Medulla oblongata (tissue), 1 donor: Measurements from ENCODE around the gene NOM1.

Source experiments
- DNase-seq: peaks from one replicate; pipeline ENCODE4 v3.0.0-alpha.2; 2015; ENCODE audit errors: extremely low spot score

NOM1 gene

DNA sequence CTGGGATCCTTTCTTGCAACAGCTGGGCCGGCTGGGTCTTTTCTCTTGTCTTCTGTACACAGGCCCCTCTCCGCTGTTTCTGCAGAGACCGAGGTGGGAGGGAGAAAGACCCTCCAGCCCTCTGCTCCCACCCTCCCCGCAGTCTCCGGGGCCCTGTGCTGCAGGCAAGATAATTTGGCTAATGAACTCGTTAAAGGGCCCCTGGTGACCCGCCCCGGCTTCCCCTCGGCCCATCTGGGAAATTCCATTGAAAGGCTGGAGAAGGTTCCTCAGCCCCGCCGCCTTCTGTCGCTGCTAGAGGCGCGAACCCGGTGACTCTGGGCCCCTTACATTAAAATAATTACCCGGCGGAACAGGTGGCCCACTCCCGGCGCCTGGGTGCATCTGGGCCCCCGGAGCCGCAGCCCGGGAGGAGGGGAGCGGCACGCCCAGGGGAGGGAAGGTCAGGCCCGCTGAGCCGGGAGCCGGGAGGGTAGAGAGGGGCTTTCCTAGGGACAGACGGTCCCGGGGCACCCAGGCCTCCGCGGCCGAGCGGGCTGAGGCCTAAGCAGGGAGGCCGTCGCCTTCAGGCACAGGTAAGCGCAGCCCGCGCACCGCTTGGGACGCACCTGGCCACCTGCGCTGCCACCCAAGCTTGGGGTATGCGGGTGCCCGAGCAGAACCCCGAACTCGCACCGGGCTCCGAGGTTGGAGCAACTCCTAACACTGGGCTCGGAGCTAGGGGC is 68.3 kb downstream of the NOM1 start:
- DNase-seq = no peak

DNA sequence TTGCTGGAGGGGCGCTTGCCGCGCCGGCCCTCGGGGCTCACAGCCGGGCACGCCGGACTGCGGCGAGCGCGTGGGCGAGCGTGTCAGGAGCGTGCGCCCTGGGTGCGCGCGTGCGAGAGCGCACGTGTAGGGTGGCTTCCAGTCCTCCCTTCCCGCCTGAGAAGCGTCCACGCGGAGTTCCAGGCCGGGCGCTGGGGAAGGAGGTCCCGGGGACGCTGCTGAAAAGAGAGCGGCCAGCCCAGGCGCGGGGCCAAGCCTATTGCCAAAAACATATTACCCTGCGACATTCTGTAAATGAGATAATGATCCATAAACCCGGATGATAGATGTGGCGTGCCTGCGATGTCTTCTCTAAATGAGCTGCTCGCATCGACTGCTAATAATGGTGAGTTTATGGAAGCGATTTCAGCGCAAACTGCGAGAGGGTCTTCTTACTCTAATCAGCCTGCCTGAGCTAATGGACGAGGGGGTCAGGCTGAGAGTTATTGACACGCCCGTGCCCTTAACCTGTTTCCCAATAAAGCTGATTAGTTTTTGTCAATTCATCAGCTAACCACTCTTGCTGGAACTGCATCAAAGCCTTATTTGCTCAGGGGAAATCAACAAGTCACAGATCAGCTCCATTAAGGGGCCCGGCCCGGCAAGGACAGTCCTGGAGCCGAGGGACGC is 69.0 kb downstream of the NOM1 start:
- no peak for DNase-seq

DNA sequence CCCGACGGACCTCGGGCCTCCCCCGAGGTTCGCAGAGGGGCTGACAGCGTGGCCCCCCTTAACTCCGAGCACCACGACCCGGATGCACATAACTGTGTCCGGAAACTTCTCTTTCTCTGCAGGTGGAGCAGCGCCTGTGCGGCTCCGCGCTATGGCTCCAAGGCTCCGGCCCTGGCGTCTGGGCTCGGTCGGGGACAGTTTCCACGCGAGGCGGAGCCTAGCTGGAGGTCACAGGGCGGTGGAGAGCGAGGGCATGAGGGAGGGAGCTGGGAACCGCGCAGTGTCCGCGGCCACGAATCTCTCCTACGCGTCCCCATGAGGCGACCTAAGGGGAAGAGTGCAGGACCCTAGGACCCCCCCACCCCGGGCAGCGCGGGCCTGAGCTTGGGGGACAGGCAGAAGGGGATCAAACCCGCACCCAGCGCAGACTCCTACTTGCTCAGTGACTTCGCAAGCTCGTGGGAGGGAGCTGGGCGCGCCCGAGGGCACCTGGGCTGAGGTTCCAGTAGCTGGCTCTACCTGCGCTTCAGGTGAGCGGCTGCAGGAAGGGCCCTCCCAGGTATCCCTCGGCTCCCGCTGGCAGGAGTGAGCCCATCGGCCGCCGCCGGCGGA is 69.6 kb downstream of the NOM1 start:
- no peak for DNase-seq

DNA sequence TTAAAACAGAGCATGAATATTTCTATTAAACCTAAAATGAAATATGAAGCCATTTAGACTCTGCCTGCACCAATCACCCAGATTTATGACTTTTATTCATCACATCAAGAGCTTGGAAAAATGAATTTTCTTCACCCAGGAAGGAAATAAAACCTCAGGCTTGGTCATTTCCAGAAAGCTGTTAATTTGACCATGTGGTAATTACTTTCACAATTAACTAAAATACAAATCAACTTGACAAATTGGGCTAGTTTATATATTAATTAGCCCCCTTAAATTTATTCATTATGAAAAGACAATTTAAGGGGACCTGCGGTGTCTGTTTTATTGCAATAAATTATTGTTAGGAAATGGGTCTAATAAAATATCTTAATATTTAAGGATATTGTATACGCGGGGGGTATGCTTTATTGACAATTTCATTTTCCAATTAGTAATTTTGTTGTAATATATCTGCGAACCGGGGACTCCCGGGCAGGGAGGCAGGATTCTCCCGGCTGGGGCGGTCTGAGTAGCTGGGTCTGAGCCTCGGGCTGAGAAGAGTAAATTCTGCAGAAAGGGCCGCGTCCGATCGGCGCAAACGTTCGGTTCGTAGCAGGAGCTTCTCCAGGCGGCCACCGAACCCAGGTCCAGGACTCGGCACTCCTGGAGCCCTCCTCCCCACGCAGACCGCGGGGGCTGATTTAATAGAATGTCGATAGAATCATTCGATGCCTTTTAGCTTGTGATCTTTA is 70.4 kb downstream of the NOM1 start:
- DNase-seq = no peak

DNA sequence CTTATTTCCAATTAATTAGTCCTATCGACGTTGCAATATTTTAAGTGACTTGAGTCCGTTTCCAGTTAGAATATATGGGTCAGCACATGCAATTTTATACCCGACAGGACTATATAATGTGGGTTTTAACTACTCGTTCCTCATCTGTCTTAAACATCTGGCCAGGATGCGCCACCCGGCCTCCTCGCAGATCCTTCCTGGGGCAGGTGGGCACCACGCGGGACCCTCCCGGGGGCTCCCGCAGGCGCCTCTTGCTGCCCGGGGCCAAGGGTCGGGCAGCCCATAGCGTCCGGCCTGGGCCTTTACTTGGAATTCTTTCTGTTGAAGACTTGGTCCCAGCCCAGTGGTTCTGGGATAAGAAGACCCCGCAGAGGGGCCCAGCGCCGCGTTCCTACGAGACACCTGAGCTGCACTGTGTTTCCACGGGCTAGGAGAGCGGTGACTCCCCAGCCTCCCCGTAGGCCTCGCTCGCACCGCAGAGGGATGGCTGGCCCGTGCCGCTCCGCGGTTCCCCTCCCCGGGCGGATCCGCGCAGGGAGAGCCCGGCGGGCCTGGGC is 71.1 kb downstream of the NOM1 start:
- DNase-seq = no peak

DNA sequence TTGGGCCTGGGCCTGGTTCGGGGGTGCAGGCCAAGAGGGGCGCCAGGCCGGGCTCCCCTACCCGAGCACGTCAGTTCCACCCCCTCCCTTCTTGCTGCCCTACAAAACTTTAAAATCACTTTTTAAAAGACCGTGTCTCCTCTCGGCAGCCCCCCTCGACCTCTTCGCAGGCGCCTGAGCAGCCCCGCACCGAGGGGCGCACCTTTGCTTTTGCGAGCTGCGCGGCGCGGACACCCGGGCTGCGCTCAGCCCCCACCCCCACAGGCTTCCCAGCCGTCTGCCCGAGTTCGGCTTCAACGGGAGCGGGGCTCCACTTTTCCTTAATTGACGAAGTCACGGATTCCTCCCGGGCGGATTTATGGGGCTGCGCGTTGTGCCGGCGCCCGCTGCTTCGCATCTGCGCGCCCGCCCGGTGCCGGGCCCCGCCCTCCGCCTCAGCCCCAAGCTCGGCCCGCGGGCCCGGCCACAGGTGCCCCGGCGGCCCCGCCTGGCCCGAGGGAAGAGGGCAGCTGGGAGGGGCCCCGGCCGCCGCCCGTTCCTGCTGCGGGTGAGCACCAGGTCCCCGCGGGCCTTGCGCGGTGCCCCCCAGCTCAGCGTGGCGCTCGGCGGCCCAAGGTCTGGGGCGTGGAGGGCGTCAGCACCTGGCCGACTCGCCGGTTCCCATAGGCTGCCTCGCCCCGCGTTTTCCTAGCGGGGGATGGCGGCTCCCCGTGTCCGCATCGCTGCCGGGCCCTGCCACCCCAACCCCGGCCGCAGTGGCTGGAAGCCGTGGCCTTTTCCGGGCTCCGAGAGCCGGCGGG is 71.8 kb downstream of the NOM1 start:
- no peak for DNase-seq

DNA sequence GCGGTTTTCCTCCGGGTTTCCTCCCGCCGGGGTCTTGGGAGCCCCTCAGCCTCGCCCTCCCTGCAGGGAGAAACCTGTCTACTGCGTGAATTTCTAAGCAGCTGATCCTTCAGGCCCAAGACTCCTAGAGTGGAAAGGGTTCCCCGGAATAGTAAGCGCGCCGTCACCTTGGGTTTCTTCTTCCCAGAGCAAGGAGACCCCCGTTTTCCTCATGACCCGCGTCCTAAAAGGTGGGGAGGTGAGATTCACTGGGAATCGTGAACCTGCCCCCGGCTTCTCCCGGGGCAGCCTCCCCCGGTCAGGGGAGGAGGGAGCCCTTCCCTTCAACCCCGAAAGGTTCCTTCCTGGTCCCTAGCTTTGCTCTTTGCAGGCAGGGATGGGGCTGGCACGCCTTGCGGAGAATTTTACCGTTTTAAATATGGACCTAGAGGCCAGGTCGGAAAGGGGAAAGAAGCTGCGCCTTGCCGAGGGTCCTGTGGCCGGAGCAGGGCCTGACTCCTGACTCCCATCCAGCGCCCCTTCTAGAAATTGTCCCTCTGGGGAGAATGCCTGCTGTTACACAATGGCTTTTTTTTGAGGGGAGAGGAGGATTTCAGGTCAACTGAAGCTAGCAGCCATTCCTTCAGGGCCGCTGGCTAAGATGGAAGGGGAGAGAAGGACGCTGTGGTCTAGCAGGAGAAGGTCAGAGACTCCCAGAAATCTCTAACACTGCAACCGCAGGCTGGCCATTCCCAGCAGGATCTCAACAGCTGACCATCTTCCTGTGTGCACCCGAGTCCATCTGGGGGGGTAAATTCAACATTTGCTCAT is 72.6 kb downstream of the NOM1 start:
- no peak for DNase-seq
